ENCODE results near the gene LAPTM4A. TPM values are rescaled to one million over a fixed set of nuclear protein-coding genes. Genes with fewer than 3 reads are reported as not detected.

LAPTM4A gene
- total RNA-seq, 2 donors from 2014 or later: 44.3 to 46.0 TPM

DNA sequence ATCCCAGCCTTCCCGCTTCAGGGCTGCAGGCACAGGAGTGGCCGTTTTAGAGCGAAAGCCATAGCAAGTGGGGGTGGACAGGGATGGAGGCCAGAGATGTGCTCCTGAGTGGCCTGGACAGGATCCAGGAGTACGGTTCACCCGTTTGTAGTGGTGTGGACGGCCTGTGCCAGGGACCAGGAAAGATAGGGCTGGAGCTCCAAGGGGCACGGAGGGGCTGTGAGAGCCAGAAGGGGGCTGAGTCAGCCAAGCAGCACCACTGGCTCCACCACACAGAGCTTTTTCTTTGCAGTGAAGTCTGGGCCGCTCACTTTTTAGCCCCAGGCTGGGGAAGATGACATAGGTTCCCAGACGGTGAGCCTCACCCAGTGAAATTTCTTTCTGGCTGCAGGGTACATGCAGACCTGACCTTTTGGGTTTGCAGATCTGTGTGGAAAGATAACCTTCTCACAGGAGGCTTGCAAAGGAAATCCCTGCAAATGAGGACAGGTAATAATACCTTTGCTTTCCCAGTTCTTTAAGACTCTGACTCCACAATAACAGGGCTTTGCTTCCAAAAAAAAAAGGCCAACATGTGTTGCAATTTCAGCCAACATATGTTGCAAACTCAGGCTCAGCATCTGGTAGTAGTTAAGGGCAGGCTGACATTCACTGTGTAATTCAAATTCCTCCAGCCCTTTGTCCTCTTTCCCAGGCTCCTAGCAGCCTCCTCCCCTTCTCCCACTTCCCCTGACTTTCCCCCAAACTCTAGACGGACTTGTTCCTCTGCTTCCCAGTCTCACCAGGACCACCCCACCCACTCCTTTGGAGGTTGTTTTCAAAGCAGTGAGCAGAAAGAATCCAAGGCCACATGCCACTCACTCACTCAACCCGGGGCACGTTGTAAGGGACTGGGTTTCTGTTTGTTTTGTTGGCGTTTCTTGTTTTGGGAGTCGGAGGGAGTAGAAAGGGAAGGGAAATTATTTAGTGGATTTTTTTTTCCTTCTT is 20.3 kb upstream of the LAPTM4A start:
- no peak for DNase-seq
- Mint-ChIP-seq H3K4me3 (no peak overlapping the region), H3K27ac (no peak overlapping the region), H3K4me1 (no peaks in the 10 kb centered on the region), H3K36me3 (ENCODE audit: low read depth) (peaks cover 4% of the 10 kb centered on the region), H3K27me3 (peaks cover 19% of the 10 kb centered on the region)
- H3K9me3 ChIP-seq (ENCODE audit: control insufficient read depth, low read length, poor library complexity, severe bottlenecking): no peaks in the 10 kb centered on the region
- ATAC-seq: no peak

DNA sequence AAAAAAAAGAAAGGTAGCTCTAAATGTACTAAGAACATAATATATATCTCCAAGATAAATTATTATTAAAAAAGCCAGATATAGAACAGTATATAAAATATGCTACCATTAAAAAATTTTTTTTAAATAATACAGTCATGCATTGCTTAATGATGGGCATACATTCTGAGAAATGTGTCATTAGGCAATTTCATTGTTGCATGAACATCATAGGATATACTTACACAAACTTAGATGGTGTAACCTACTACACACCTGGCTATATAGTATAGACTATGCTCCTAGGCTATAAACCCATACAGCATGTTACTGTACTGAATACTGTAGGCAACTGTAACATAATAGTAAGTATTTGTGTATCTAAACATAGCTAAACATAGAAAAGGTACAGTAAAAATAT is 18.3 kb upstream of the LAPTM4A start:
- Mint-ChIP-seq H3K27ac (no peak overlapping the region), H3K27me3 (peaks cover 19% of the 10 kb centered on the region), H3K4me1 (no peaks in the 10 kb centered on the region), H3K4me3 (no peak overlapping the region), H3K36me3 (ENCODE audit: low read depth) (peaks cover 4% of the 10 kb centered on the region)
- ATAC-seq (no peak), DNase-seq (no peak)
- no peaks in the 10 kb centered on the region for H3K9me3 ChIP-seq (ENCODE audit: control insufficient read depth, low read length, poor library complexity, severe bottlenecking)

DNA sequence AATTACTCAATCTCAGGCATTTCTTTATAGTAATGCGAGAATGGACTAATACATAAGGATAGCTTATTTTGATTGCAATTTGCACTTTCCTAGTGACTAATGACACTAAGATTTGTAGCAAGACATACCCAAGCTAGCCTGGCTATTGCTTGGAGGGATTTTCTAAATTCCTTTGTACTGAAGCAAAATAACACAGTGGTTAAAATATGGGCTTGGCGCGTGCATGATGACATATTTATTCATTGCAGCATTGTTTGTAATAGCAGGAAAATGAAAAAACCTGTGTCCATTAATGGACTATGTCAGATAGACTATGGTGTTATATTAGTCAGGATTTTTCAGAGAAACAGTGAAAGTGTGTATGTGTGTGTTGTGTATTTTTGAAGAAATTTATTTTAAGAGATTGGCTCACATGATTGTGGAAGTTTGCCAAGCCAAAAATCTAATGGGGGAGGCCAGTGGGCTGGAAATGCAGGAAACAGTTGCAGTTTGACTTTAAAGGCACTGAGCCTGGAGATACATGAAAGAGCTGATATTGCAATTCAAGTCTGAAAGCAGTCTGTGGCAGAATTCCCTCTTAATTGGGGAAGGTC is 16.7 kb upstream of the LAPTM4A start:
- Mint-ChIP-seq H3K27ac (no peak overlapping the region), H3K4me3 (no peak overlapping the region), H3K36me3 (ENCODE audit: low read depth) (peaks cover 2% of the 10 kb centered on the region), H3K27me3 (peaks cover 13% of the 10 kb centered on the region), H3K4me1 (no peaks in the 10 kb centered on the region)
- no peak for DNase-seq
- no peaks in the 10 kb centered on the region for H3K9me3 ChIP-seq (ENCODE audit: control insufficient read depth, low read length, poor library complexity, severe bottlenecking)
- ATAC-seq: no peak

DNA sequence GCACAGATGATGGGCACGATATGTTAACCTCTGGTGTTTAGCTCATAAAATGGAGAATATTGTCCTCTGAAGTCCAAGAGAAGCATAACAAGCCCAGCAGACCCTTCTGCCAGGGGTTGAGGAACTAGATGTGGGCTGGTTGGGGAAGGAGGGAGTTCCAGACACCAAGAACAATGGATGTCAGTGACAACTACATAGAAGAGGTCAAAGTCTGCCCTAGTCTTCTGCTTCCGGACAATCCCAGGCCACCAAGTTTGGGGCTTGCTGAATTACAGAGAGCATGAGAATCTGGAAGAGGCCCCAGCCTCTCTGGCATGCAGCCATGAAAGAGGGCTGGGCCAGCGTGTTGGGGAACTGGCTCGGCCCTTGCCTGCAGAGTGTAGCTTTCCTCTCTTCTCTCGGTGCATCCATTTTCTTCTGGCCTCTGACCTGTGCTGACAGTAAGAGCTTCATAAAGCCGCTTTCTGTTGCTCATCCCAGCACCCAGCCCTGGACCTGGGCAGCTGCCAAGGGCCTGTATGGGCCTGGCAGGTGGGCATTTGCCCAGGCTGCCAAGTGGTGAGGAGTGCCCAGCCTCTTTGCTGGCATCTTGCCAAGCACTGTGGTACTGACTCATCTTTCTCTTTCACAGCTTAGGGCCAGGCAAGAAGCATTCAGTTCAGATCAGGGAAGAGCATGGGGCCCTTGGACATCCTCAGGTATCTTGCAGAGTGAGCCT is 14.6 kb upstream of the LAPTM4A start:
- ATAC-seq (no peak), DNase-seq (no peak)
- Mint-ChIP-seq H3K4me1 (no peaks in the 10 kb centered on the region), H3K27me3 (peaks cover 13% of the 10 kb centered on the region), H3K36me3 (ENCODE audit: low read depth) (peaks cover 2% of the 10 kb centered on the region), H3K4me3 (no peak overlapping the region), H3K27ac (no peak overlapping the region)
- no peaks in the 10 kb centered on the region for H3K9me3 ChIP-seq (ENCODE audit: control insufficient read depth, low read length, poor library complexity, severe bottlenecking)

DNA sequence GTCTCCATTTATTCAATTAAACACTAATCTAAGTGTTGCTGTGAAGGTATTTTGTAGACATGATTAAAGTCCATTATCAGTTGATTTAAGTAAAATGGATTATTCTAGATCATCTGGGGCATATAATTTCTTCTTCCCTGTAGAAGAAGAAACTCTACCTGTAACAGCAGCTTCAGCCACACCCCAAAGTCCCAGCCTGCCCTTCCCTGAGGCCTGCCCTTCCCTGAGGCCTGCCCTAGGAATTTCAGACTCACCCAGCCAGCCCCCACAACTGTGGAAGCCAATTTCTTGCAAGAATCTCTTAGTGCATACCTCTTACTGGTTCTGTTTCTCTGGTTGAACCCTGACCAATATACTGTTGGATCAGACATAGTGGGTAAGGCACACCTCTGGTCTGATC is 13.4 kb upstream of the LAPTM4A start:
- Mint-ChIP-seq H3K4me1 (no peaks in the 10 kb centered on the region), H3K36me3 (ENCODE audit: low read depth) (peaks cover 2% of the 10 kb centered on the region), H3K27me3 (peaks cover 13% of the 10 kb centered on the region), H3K27ac (no peak overlapping the region), H3K4me3 (no peak overlapping the region)
- DNase-seq (no peak), ATAC-seq (no peak)
- no peaks in the 10 kb centered on the region for H3K9me3 ChIP-seq (ENCODE audit: control insufficient read depth, low read length, poor library complexity, severe bottlenecking)

DNA sequence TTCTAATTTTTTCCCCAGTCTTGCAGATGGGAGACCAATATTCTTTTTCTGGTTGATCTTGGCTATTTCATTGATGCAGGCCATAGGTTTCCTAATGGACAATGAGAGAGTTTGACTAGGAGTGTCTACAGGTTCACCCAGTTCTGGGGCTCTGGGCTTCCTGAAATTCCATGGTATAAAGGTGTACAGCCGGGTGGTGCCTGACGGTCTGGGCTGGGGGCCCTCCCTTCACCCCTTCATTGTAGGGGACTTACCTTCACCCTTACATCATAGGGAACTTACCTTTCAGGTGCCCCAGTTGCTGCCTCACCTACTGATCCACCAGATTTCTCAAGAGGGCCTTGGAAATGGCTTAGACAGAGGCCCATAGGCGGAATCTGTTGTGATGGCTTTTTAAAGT is 13.0 kb upstream of the LAPTM4A start:
- H3K9me3 ChIP-seq (ENCODE audit: control insufficient read depth, low read length, poor library complexity, severe bottlenecking): no peaks in the 10 kb centered on the region
- Mint-ChIP-seq H3K27ac (no peak overlapping the region), H3K36me3 (ENCODE audit: low read depth) (peaks cover 2% of the 10 kb centered on the region), H3K27me3 (peaks cover 13% of the 10 kb centered on the region), H3K4me3 (no peak overlapping the region), H3K4me1 (no peaks in the 10 kb centered on the region)
- DNase-seq (no peak), ATAC-seq (no peak)

DNA sequence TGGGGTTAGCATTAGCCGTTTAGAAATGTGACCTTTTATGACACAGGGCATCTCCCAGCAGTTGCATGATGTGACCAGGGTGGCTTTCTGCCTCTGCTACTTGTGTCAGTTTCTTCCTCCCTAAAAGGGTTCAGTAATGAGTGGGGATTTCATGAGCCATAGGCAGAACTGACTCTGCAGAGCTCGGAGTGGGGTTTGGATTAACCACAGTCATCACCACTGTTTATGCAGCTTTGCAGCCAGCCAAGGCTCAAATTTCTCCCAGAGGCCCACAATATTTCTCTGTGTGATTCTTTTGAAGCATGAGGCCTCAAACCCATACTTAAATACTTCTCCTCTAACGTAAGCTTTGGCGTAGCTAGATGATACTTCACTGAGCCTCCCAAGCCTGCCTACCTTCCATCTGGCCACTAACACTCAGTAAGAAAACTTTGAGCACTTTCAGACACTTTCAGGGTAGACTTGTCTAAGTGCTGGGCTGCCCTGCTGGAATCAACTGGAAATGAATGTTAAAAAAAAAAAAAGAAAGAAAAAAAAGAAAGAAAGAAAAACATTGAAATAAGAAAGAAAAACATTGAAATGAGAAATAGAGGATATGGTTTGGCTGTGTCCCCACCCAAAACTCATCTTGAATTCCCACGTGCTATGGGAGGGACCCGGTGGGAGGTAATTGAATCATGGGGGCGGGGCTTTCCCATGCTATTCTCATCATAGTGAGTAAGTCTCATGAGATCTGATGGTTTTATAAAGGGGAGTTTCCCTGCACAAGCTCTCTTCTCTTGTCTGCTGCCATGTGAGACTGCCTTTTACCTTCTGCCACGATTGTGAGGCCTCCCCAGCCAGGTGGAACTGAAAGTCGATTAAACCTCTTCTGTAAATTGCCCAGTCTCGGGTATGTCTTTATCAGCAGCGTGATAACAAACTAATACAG is 11.5 kb upstream of the LAPTM4A start:
- Mint-ChIP-seq H3K36me3 (ENCODE audit: low read depth) (peaks cover 2% of the 10 kb centered on the region), H3K27me3 (peaks cover 15% of the 10 kb centered on the region), H3K4me1 (no peaks in the 10 kb centered on the region), H3K4me3 (no peak overlapping the region), H3K27ac (no peak overlapping the region)
- no peaks in the 10 kb centered on the region for H3K9me3 ChIP-seq (ENCODE audit: control insufficient read depth, low read length, poor library complexity, severe bottlenecking)
- DNase-seq (no peak), ATAC-seq (no peak)

DNA sequence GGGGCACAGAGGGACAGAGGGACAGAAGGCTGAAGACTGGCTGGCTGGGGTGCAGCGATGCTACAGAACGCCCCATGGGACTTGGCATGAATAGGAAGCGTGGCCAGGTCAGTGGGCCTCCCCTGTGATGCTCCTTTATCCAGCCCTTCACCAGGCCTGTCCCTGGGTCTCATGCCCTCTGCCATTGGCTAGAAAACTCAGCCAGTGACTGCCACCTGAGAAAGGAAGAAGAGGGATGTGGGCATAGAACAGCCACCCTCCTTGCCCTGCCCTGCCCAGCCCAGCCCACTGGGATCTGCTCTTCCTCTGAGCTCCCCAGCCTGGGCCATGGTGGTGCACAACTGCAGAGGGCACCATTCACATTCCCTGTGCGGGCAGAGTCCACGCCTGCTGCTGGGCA is 10.5 kb upstream of the LAPTM4A start:
- DNase-seq (no peak), ATAC-seq (no peak)
- no peaks in the 10 kb centered on the region for H3K9me3 ChIP-seq (ENCODE audit: control insufficient read depth, low read length, poor library complexity, severe bottlenecking)
- Mint-ChIP-seq H3K27me3 (peaks cover 24% of the 10 kb centered on the region), H3K36me3 (ENCODE audit: low read depth) (peaks cover 2% of the 10 kb centered on the region), H3K27ac (no peak overlapping the region), H3K4me3 (no peak overlapping the region), H3K4me1 (no peaks in the 10 kb centered on the region)

DNA sequence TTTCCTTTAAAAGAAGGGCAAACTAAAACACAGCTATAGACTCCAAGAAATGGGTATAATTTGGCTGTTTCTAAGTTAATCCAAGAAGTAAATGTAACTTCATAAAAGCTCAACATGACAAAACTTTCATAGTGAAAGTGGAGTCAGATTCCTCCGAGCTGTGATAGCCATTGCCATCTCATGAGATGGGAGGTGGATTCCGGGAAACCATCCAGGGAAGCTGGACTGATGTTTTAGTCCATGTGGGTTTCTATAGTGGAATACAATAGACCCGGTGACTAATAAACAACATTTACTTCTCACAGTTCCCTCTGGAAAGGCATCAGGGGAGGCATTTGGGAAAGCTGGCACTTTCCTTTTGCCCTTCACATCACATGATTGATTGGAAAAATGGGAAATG is 10.0 kb upstream of the LAPTM4A start:
- H3K9me3 ChIP-seq (ENCODE audit: control insufficient read depth, low read length, poor library complexity, severe bottlenecking): no peaks in the 10 kb centered on the region
- no peak for ATAC-seq
- Mint-ChIP-seq H3K27me3 (peaks cover 28% of the 10 kb centered on the region), H3K4me3 (no peak overlapping the region), H3K27ac (no peak overlapping the region), H3K36me3 (ENCODE audit: low read depth) (peaks cover 2% of the 10 kb centered on the region), H3K4me1 (no peaks in the 10 kb centered on the region)
- no peak for DNase-seq

DNA sequence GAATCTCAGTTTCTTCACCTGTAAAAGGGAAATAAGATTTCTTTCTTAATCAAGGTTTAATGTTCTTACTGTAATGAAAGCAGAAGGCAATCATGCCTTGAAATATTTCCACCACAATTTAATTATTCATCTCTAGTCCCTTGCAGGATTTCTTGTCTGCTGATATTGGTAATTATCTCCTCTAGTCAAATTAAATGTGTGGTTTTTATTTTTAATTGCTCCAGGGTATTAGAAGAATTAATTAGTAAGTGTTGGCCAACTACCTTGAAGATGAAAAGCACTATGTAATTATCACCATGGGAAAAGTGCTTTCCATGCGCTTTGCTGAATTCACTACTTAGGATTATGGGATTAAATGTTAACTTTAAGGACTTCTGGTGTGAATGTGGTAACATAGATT is 8.7 kb upstream of the LAPTM4A start:
- Mint-ChIP-seq H3K4me1 (no peaks in the 10 kb centered on the region), H3K27me3 (peaks cover 36% of the 10 kb centered on the region), H3K36me3 (ENCODE audit: low read depth) (peaks cover 2% of the 10 kb centered on the region), H3K4me3 (no peak overlapping the region), H3K27ac (no peak overlapping the region)
- ATAC-seq (no peak), DNase-seq (no peak)
- no peaks in the 10 kb centered on the region for H3K9me3 ChIP-seq (ENCODE audit: control insufficient read depth, low read length, poor library complexity, severe bottlenecking)

DNA sequence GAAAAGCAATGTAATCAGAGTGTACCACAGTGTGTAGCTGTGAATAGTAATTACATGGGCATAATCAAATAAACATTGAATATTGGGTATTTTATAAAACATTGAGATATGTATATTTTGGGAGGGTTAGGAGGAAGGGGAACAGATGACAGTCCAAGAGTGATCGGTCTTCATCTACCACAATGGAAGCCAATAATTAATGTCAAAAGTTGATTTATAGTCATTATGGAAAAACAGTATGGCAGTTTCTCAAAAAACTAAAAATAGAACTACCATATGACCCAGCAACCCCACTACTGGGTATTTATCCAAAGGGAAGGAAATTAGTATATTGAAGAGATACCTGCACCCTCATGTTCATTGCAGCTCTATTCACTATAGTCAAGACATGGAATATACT is 5.8 kb upstream of the LAPTM4A start:
- Mint-ChIP-seq H3K27me3 (peaks cover 45% of the 10 kb centered on the region), H3K36me3 (ENCODE audit: low read depth) (no peaks in the 10 kb centered on the region), H3K27ac (no peak overlapping the region), H3K4me3 (no peak overlapping the region), H3K4me1 (no peaks in the 10 kb centered on the region)
- no peaks in the 10 kb centered on the region for H3K9me3 ChIP-seq (ENCODE audit: control insufficient read depth, low read length, poor library complexity, severe bottlenecking)
- DNase-seq: no peak
- no peak for ATAC-seq

DNA sequence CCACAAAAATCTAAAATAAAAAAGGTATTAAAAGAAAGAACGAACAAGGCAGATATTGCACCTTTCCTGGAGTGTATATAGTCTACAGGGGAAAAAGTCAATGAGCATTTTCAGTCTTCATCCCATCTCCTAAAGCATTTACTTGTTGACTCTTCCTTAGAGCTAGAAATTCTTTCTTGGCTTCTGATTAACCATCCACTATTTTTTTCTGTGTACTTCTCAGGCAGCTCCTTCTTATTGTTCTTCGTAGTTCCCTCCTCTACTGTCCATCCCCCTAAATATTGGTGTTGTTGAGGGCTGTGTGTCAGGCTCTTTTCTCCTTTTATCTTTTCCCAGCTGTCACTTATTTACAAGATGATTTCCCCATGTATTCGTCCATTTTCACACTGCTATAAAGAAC is 3.5 kb upstream of the LAPTM4A start:
- ATAC-seq: no peak
- no peak for DNase-seq
- Mint-ChIP-seq H3K4me3 (no peak overlapping the region), H3K4me1 (peaks cover 11% of the 10 kb centered on the region), H3K27ac (no peak overlapping the region), H3K36me3 (ENCODE audit: low read depth) (no peaks in the 10 kb centered on the region), H3K27me3 (peaks cover 38% of the 10 kb centered on the region)
- no peaks in the 10 kb centered on the region for H3K9me3 ChIP-seq (ENCODE audit: control insufficient read depth, low read length, poor library complexity, severe bottlenecking)

Data from T-helper 17 cell (primary cell).